Esophagus (tissue), 2 donors: ENCODE data around the gene ALG12. TPM values are rescaled to one million over a fixed set of nuclear protein-coding genes. Genes with fewer than 3 reads are reported as not detected.

ENCODE experiments used
- H3K27ac ChIP-seq, 2 donors: one replicate each; pipeline ENCODE4 v1.5.1; 2013; ENCODE audit warnings: low read depth in 2 of 2, mild to moderate bottlenecking in 2 of 2, inconsistent platforms in 1 of 2, low read length in 1 of 2, moderate library complexity in 1 of 2
- H3K27me3 ChIP-seq, 2 donors: one replicate each; pipeline ENCODE4 v1.6.1; 2013; ENCODE audit warnings: low read length in 2 of 2, control low read depth in 1 of 2, mild to moderate bottlenecking in 1 of 2; ENCODE audit not compliant: insufficient read depth in 2 of 2, control insufficient read depth in 1 of 2
- H3K36me3 ChIP-seq, 2 donors: one replicate each; pipeline ENCODE4 v1.6.1; 2013; ENCODE audit warnings: low read length in 1 of 2; ENCODE audit not compliant: control insufficient read depth in 2 of 2, insufficient read depth in 2 of 2
- H3K4me1 ChIP-seq, 2 donors: one replicate each; pipeline ENCODE4 v1.6.1; 2013; ENCODE audit warnings: low read length in 1 of 2; ENCODE audit not compliant: control insufficient read depth in 2 of 2, insufficient read depth in 2 of 2
- H3K4me3 ChIP-seq, 2 donors: one replicate each; pipeline ENCODE4 v1.5.1; 2013; ENCODE audit warnings: low read length in 2 of 2, mild to moderate bottlenecking in 2 of 2, low read depth in 1 of 2, moderate library complexity in 1 of 2
- H3K9me3 ChIP-seq, 2 donors: one replicate each; pipeline ENCODE4 v1.6.1; 2013; ENCODE audit warnings: mild to moderate bottlenecking in 2 of 2, low read depth in 1 of 2, low read length in 1 of 2, moderate library complexity in 1 of 2; ENCODE audit not compliant: control insufficient read depth in 2 of 2, insufficient read depth in 1 of 2
- WGBS, 2 donors: extraction: QIAGEN DNeasy Blood & Tissue Kit; methylation state at CpG; one replicate each; pipeline ENCODE4 v1.1.7; 2013; 5-methylcytosine and 5-hydroxymethylcytosine counted together
- polyA plus RNA-seq, 2 donors: library from polyadenylated mRNA; stranded (reverse); fragments of 200-250 nt; gene quantifications; one replicate each; pipeline ENCODE4 v1.2.3, GENCODE V29; 2013
- donor health status: healthy with polysubstance abuse.
- donor health status: Bipolar disorder and iron deficiency.

Gene ALG12
- polyA plus RNA-seq, 2 donors: 8.6 TPM

GRCh38 chr22:49962751-49963646 lies 44.8 kb upstream of the ALG12 start:
- H3K36me3 ChIP-seq: peaks cover 10 to 34% of the 10 kb centered on the region in 2 donors
- H3K4me1 ChIP-seq: peaks cover 0 to 23% of the 10 kb centered on the region in 2 donors

DNA sequence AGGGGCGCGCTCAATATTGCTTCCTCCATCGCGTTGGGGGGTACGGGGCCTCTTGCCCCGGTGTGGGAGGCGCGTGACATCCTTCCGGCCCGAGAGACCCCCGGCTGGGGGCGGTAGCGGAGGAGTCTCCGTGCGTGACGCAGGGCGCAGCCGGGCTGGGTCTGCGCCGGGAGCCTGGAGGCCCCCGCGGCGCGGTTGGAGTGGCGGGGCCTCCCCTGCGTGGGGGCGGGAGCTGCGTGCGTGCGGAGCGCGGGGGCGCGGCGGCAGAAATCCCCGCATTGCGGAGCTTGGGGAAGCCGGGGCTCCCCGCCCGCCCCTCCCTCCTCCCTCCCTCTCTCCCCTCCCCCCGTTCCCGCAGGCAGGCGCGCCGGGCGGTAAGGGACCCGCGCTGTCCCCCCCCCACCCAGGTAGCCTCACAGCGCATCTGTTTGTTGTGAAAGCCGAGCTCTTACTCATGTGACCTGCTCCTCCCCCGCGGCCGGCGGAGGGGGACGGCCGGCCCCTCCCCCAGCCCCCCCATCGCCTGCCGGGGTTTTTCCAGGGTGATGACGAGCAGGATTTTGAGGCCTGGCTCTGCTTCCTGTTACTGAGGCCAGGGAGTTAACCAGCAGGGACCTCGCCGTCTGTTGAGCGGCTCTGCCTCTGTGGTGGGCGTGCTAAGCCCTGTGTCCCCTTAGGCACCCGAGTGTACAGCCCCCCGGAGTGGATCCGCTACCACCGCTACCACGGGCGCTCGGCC lies 43.9 kb upstream of the ALG12 start:
- H3K36me3 ChIP-seq: peaks cover 10 to 31% of the 10 kb centered on the region in 2 donors
- H3K4me1 ChIP-seq: peaks cover 0 to 22% of the 10 kb centered on the region in 2 donors
- peak overlapping the region; percentile 87 to 97 for H3K4me3 ChIP-seq
- H3K27ac ChIP-seq: peak overlapping the region; percentile 98 to 99
- no peaks in the 10 kb centered on the region for H3K9me3 ChIP-seq
- H3K27me3 ChIP-seq: no peaks in the 10 kb centered on the region
- 1 to 6% methylated on average over 44 to 68 of the region's 70 CpGs for WGBS, 2 donors

More at GRCh38 chr22:49962751-49963646, 44.8 kb upstream of the ALG12 start:
- peak overlapping the region; percentile 98 to 99 for H3K27ac ChIP-seq
- H3K9me3 ChIP-seq: no peaks in the 10 kb centered on the region
- H3K27me3 ChIP-seq: no peaks in the 10 kb centered on the region
- H3K4me3 ChIP-seq: peak overlapping the region; percentile 87 to 97
- 31 to 44% methylated on average over 63 of the region's 63 CpGs for WGBS, 2 donors

GRCh38 chr22:49961601-49962011 lies 43.4 kb upstream of the ALG12 start:
- no peaks in the 10 kb centered on the region for H3K9me3 ChIP-seq
- H3K27me3 ChIP-seq: no peaks in the 10 kb centered on the region
- peaks cover 10 to 31% of the 10 kb centered on the region in 2 donors for H3K36me3 ChIP-seq
- peak overlapping the region; percentile 87 to 97 for H3K4me3 ChIP-seq
- H3K27ac ChIP-seq: peak overlapping the region; percentile 98 to 99
- WGBS, 2 donors: 0 to 2% methylated on average over 37 to 49 of the region's 49 CpGs
- peaks cover 0 to 20% of the 10 kb centered on the region in 2 donors for H3K4me1 ChIP-seq

DNA sequence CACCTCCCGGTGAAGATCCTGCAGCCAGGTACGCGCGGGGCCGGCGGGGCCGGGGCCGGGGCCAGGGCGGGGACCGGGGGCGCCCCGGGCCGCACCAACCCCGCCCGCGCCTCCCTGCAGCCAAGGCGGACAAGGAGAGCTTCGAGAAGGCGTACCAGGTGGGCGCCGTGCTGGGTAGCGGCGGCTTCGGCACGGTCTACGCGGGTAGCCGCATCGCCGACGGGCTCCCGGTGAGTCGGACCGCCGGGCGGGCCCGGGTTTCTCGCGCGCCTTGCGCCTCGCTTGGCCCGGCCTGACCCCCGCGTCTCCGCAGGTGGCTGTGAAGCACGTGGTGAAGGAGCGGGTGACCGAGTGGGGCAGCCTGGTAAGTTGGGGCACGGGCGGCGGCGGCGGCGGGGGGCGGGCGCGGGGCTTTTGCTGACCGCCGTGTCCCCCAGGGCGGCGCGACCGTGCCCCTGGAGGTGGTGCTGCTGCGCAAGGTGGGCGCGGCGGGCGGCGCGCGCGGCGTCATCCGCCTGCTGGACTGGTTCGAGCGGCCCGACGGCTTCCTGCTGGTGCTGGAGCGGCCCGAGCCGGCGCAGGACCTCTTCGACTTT lies 42.9 kb upstream of the ALG12 start:
- peaks cover 0 to 20% of the 10 kb centered on the region in 2 donors for H3K4me1 ChIP-seq

GRCh38 chr22:49960159-49961004 lies 42.1 kb upstream of the ALG12 start, which contains the start of gene PIM3:
TSS of gene PIM3 (plus strand) at chr22:49960772. CDS start at chr22:49960948, 176 bp downstream.
- Histone ChIP-seq H3K4me3 (peak within 1 kb of the TSS; percentile 87 to 97), H3K9me3 (no peaks in the 10 kb centered on the region), H3K36me3 (peaks cover 10 to 31% of the 10 kb centered on the region in 2 donors), H3K27ac (peak within 1 kb of the TSS; percentile 98 to 99), H3K4me1 (peaks cover 0 to 20% of the 10 kb centered on the region in 2 donors), H3K27me3 (no peaks in the 10 kb centered on the region)
- 1% methylated on average over 80 to 137 of the region's 137 CpGs for WGBS, 2 donors

More for the DNA sequence above, 42.9 kb upstream of the ALG12 start:
- Histone ChIP-seq H3K27ac (peak overlapping the region; percentile 98 to 99), H3K9me3 (no peaks in the 10 kb centered on the region), H3K4me3 (peak overlapping the region; percentile 87 to 97), H3K36me3 (peaks cover 10 to 31% of the 10 kb centered on the region in 2 donors), H3K27me3 (no peaks in the 10 kb centered on the region)
- WGBS, 2 donors: 0 to 1% methylated on average over 59 to 84 of the region's 84 CpGs

GRCh38 chr22:49959782-49960158 lies 41.5 kb upstream of the ALG12 start:
- peaks cover 0 to 23% of the 10 kb centered on the region in 2 donors for H3K4me1 ChIP-seq
- peaks cover 10 to 28% of the 10 kb centered on the region in 2 donors for H3K36me3 ChIP-seq
- peak overlapping the region; percentile 87 to 97 for H3K4me3 ChIP-seq
- H3K9me3 ChIP-seq: no peaks in the 10 kb centered on the region
- peak overlapping the region; percentile 86 to 98 for H3K27ac ChIP-seq
- H3K27me3 ChIP-seq: no peaks in the 10 kb centered on the region
- 6 to 7% methylated on average over 21 of the region's 21 CpGs for WGBS, 2 donors

- peak overlapping the region; percentile 87 to 97 for H3K4me3 ChIP-seq
Measured at GRCh38 chr22:49958931-49959781, 40.9 kb upstream of the ALG12 start.

DNA sequence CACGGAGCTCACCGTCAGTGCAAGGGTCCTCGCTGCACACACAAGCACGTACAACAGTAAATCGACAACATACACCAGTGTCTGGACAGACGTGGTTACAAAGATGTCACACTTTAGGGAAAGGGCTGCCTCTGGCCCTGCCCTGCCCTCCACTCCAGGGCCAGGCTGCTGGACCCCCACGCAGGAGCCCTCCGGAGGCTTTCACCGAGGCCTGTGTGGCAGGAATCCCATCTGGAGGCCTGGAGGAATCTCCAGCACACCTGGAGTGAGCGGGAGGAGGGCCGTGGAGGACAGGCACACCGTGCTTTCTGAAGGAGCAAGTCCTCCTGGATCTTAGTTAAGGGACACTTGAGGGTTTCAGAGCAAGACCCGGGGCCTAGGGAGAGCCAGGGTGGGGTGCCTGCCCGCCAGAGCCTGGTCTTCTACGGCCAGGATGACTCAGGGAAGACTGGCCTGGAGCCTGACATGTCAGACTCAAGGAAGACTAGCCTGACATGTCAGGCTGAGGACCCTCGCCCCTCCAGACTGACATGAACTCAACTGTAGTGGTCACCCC lies 40.2 kb upstream of the ALG12 start:
- Histone ChIP-seq H3K27me3 (no peaks in the 10 kb centered on the region), H3K36me3 (peaks cover 5 to 17% of the 10 kb centered on the region in 2 donors), H3K9me3 (no peaks in the 10 kb centered on the region), H3K27ac (no peak overlapping the region), H3K4me1 (peaks cover 0 to 33% of the 10 kb centered on the region in 2 donors), H3K4me3 (no peak overlapping the region)
- WGBS, 2 donors: 87% methylated on average over 16 of the region's 16 CpGs

More at GRCh38 chr22:49958931-49959781, 40.9 kb upstream of the ALG12 start:
- Histone ChIP-seq H3K4me1 (peaks cover 0 to 28% of the 10 kb centered on the region in 2 donors), H3K27me3 (no peaks in the 10 kb centered on the region), H3K36me3 (peaks cover 9 to 22% of the 10 kb centered on the region in 2 donors), H3K27ac (peak overlapping the region; percentile 86 to 98), H3K9me3 (no peaks in the 10 kb centered on the region)
- 73 to 77% methylated on average over 29 of the region's 29 CpGs for WGBS, 2 donors
